Adipocyte (in vitro differentiated cells): ENCODE data around the gene HPCAL1.

ENCODE experiments used
- DNase-seq: peaks from one replicate; pipeline ENCODE4 v3.0.0-alpha.2; 2015; ENCODE audit warnings: low read depth
- H3K27me3 ChIP-seq: replicated peaks from 2 replicates; pipeline ENCODE4 v1.7.0; 2013; ENCODE audit warnings: mild to moderate bottlenecking, low read length, moderate library complexity; ENCODE audit not compliant: control insufficient read depth, insufficient read depth
- H3K36me3 ChIP-seq: 2 replicates; pipeline ENCODE4 v1.7.0; 2013; ENCODE audit warnings: low read length, mild to moderate bottlenecking, moderate library complexity; ENCODE audit not compliant: control insufficient read depth, insufficient read depth, severe bottlenecking
- H3K4me1 ChIP-seq: 2 replicates; pipeline ENCODE4 v1.7.0; 2013; ENCODE audit warnings: mild to moderate bottlenecking, low read length, moderate library complexity; ENCODE audit not compliant: control insufficient read depth, insufficient read depth
- H3K4me3 ChIP-seq: 2 replicates; pipeline ENCODE4 v1.7.0; 2013; ENCODE audit warnings: mild to moderate bottlenecking, low read length, moderate library complexity
- H3K9ac ChIP-seq: 2 replicates; pipeline ENCODE4 v1.7.0; 2013; ENCODE audit warnings: mild to moderate bottlenecking, low read length, moderate library complexity
- H3K9me3 ChIP-seq: 2 replicates; pipeline ENCODE4 v1.7.0; 2013; ENCODE audit warnings: mild to moderate bottlenecking, low read length, moderate library complexity; ENCODE audit not compliant: control insufficient read depth

The HPCAL1 gene

GRCh38 chr2:10431797-10432196, 129.1 kb downstream of the HPCAL1 start:
- no peaks in the 10 kb centered on the region for H3K36me3 ChIP-seq
- H3K4me3 ChIP-seq: no peak overlapping the region
- peaks cover 7% of the 10 kb centered on the region for H3K4me1 ChIP-seq
- no peak for DNase-seq
- H3K9me3 ChIP-seq: no peaks in the 10 kb centered on the region
- H3K27me3 ChIP-seq: peaks cover 17% of the 10 kb centered on the region
- H3K9ac ChIP-seq: no peak overlapping the region

DNA sequence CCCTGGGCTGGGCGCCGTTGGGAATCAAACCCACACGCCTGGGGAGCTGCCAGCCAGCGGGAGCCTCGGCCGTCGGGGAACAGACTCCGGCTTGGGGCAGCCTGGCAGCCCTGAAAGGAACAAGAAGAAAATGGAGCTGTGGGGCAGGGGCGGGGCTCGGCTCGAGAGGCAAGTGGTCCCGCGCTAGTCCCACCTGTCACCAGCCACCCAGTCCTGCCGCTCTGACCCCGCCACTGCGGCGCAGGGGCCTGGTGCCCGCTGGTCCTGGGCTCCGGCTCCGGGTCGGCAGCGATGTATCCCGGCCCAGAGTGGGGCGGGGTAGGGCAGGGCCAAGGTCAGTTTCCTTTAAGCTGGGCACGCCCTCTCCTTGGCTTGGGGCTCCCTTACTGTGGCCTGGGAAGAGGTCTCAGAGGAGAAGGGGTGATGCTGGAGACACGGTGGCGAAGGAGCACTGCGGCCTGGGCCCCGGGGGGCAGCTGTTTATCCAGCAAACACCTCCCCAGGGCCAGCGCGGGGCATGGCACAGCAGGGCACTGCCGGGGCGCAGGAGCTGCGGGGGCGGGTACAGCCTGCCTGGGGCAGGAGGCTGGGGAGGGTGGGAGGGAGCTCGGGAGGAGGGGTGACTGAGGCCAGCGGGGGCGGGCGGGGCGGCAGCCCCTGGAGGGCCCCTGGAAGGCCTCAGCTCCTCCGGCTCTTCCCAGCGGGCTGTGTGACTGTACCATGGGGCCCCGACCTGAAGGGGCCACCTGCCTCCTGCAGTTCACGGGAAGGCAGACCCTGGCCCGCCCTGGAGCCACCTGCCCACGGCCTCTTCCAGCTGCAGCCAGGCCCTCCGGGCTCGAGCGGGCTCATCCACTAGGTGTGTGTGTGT, 129.8 kb downstream of the HPCAL1 start:
- no peaks in the 10 kb centered on the region for H3K36me3 ChIP-seq
- H3K9ac ChIP-seq: no peak overlapping the region
- H3K9me3 ChIP-seq: no peaks in the 10 kb centered on the region
- H3K4me3 ChIP-seq: peak overlapping the region; percentile 60
- H3K4me1 ChIP-seq: peaks cover 3% of the 10 kb centered on the region
- no peak for DNase-seq
- peaks cover 17% of the 10 kb centered on the region for H3K27me3 ChIP-seq

GRCh38 chr2:10433264-10433946, 130.7 kb downstream of the HPCAL1 start:
- Histone ChIP-seq H3K27me3 (peaks cover 17% of the 10 kb centered on the region), H3K9me3 (no peaks in the 10 kb centered on the region), H3K4me3 (no peak overlapping the region), H3K36me3 (no peaks in the 10 kb centered on the region), H3K4me1 (no peaks in the 10 kb centered on the region), H3K9ac (no peak overlapping the region)
- DNase-seq: no peak

- no peaks in the 10 kb centered on the region for H3K4me1 ChIP-seq
- no peaks in the 10 kb centered on the region for H3K36me3 ChIP-seq
- no peak for DNase-seq
- H3K4me3 ChIP-seq: no peak overlapping the region
- peaks cover 17% of the 10 kb centered on the region for H3K27me3 ChIP-seq
- H3K9me3 ChIP-seq: no peaks in the 10 kb centered on the region
- no peak overlapping the region for H3K9ac ChIP-seq
These were observed 131.5 kb downstream of the HPCAL1 start for GRCh38 chr2:10433947-10434885.

DNA sequence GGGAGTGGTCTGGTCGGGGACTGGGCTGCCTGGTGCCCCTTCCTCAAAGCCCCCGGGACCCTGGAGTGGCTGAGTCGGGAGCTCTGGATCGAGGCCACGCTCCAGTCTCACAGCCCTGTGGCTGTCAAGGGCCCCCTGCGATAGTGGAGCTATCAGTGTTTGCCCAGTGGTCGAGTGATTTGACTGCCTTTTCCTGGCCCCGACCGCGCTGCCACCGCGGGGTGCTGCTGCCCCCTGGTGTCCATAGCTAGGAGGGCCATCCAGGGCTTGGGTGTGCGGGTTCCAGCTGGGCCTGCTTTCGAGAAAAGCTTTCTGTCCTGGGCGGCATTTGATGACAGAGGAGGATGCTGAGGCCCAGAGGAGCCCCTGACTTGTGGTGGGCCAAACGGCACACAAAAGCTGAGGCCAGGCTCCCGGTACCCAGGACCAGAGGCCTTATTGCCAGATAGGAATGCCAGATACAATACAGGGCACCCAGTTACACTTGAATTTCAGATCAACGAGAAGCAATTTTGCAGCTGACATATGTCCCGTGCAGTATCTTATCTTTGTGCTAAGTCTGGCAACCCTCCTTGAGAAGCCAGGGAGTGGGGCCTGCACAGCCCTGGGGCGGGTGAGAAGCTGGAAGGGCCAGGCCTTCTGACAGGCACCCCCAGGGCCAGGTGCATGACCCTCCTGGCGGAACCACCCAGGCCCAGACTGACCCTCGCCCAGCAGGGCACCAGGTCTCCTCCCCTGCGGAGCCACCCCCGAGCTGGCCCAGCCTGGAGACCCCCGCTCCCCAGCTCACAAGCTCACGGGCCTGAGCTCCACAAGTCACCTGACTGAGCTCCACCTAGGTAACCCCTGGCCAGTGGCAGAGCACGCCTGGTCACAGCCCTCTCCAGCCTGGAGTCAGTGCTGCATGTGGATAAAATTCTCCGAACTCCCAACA, 132.4 kb downstream of the HPCAL1 start:
- Histone ChIP-seq H3K36me3 (peaks cover 8% of the 10 kb centered on the region), H3K9ac (no peak overlapping the region), H3K27me3 (peaks cover 17% of the 10 kb centered on the region), H3K9me3 (no peaks in the 10 kb centered on the region), H3K4me1 (no peaks in the 10 kb centered on the region), H3K4me3 (no peak overlapping the region)
- DNase-seq: peak; percentile 85

GRCh38 chr2:10435820-10436204, 133.1 kb downstream of the HPCAL1 start:
- Histone ChIP-seq H3K4me3 (no peak overlapping the region), H3K9ac (no peak overlapping the region), H3K27me3 (peaks cover 17% of the 10 kb centered on the region), H3K36me3 (peaks cover 15% of the 10 kb centered on the region), H3K4me1 (no peaks in the 10 kb centered on the region), H3K9me3 (no peaks in the 10 kb centered on the region)
- no peak for DNase-seq

GRCh38 chr2:10436583-10437110, 133.9 kb downstream of the HPCAL1 start:
- Histone ChIP-seq H3K27me3 (peaks cover 8% of the 10 kb centered on the region), H3K9ac (no peak overlapping the region), H3K9me3 (no peaks in the 10 kb centered on the region), H3K36me3 (peaks cover 23% of the 10 kb centered on the region), H3K4me3 (no peak overlapping the region), H3K4me1 (no peaks in the 10 kb centered on the region)
- no peak for DNase-seq

- Histone ChIP-seq H3K27me3 (peaks cover 4% of the 10 kb centered on the region), H3K4me1 (no peaks in the 10 kb centered on the region), H3K9ac (no peak overlapping the region), H3K36me3 (peaks cover 35% of the 10 kb centered on the region), H3K9me3 (no peaks in the 10 kb centered on the region), H3K4me3 (no peak overlapping the region)
- DNase-seq: no peak
These were observed 135.1 kb downstream of the HPCAL1 start for GRCh38 chr2:10437806-10438205.

GRCh38 chr2:10438688-10439087, 136.0 kb downstream of the HPCAL1 start:
- H3K27me3 ChIP-seq: no peaks in the 10 kb centered on the region
- no peak for DNase-seq
- no peak overlapping the region for H3K9ac ChIP-seq
- no peaks in the 10 kb centered on the region for H3K4me1 ChIP-seq
- H3K4me3 ChIP-seq: no peak overlapping the region
- H3K36me3 ChIP-seq: peaks cover 43% of the 10 kb centered on the region
- no peaks in the 10 kb centered on the region for H3K9me3 ChIP-seq

DNA sequence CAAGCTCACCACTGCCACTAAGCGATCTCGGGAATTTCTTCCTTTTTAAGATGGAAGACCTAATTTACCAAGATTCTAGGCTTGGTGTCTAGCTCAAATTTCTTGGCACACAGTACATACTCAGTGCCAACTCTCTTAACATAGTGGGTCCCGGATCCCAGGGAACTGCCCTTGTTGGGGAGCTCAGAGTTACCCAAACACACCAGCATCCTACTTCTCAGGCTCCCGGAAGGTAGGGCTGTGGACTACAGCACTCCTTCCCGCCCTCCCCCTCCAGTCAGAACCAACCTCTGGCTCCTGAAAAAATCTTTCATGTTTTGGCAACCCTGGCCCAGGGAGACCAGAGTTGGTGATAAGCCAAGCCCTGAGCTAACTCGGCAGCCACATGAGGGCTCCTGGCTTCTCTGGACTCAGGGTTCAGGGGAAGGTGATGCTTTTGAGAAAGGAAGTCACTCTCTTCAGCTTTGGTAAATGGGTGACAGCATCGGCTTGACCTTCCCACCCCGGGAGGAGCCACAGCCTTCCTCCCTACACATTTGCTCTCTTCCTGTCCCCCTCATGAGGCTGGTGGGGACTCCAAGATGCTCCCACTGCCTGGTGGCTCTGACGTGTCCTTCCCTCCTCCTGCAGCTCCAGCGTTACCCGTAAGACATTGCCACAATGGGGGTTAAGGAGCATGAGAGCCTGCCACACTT, 136.6 kb downstream of the HPCAL1 start:
- DNase-seq: no peak
- H3K36me3 ChIP-seq: peaks cover 50% of the 10 kb centered on the region
- H3K4me3 ChIP-seq: no peak overlapping the region
- H3K9ac ChIP-seq: no peak overlapping the region
- no peaks in the 10 kb centered on the region for H3K4me1 ChIP-seq
- no peaks in the 10 kb centered on the region for H3K9me3 ChIP-seq
- no peaks in the 10 kb centered on the region for H3K27me3 ChIP-seq
